Liver (tissue), 9 donors: ENCODE data around the gene MDH1B. TPM values are rescaled to one million over a fixed set of nuclear protein-coding genes. Genes with fewer than 3 reads are reported as not detected.

Experiments used
- DNase-seq: peaks from one replicate; pipeline ENCODE4 v3.0.0-alpha.2; 2017; ENCODE audit warnings: low spot score
- H3K27ac ChIP-seq, 2 donors: one replicate each; pipeline ENCODE4 v1.7.0; 2013; ENCODE audit warnings: inconsistent platforms in 2 of 2, low read length in 2 of 2, control low read depth in 1 of 2, low read depth in 1 of 2, mild to moderate bottlenecking in 1 of 2
- H3K27me3 ChIP-seq, 4 donors: one replicate each; pipeline versions ENCODE4 v1.6.1 to v1.7.0; 2013; ENCODE audit warnings: low read length in 3 of 4, inconsistent platforms in 1 of 4, mild to moderate bottlenecking in 1 of 4, moderate library complexity in 1 of 4; ENCODE audit not compliant: control insufficient read depth in 4 of 4, insufficient read depth in 4 of 4
- H3K36me3 ChIP-seq, 4 donors: one replicate each; pipeline versions ENCODE4 v1.6.1 to v1.7.0; 2013; ENCODE audit warnings: low read length in 3 of 4, mild to moderate bottlenecking in 3 of 4, low read depth in 1 of 4, moderate library complexity in 1 of 4; ENCODE audit not compliant: control insufficient read depth in 4 of 4, insufficient read depth in 3 of 4
- H3K4me1 ChIP-seq, 4 donors: one replicate each; pipeline versions ENCODE4 v1.6.1 to v1.7.0; 2013; ENCODE audit warnings: low read length in 3 of 4, mild to moderate bottlenecking in 3 of 4, moderate library complexity in 1 of 4; ENCODE audit not compliant: control insufficient read depth in 4 of 4, insufficient read depth in 4 of 4
- H3K4me3 ChIP-seq, 3 donors: one replicate each; pipeline versions ENCODE4 v1.6.1 to v1.7.0; 2013; ENCODE audit warnings: low read length in 3 of 3, control low read depth in 1 of 3, low read depth in 1 of 3, mild to moderate bottlenecking in 1 of 3
- H3K9ac ChIP-seq, 2 donors: one replicate each; pipeline ENCODE4 v1.7.0; 2013; ENCODE audit warnings: low read length in 2 of 2, mild to moderate bottlenecking in 2 of 2, moderate library complexity in 2 of 2, control low read depth in 1 of 2, low read depth in 1 of 2
- H3K9me3 ChIP-seq, 4 donors: one replicate each; pipeline versions ENCODE4 v1.6.1 to v1.7.0; 2013; ENCODE audit warnings: low read length in 3 of 4; ENCODE audit not compliant: control insufficient read depth in 4 of 4
- ATF3 ChIP-seq: IDR thresholded peaks from 2 replicates; pipeline ENCODE4 v1.6.1; 2016; ENCODE audit warnings: antibody characterized with exemption
- CTCF ChIP-seq: fragments of 150-350 bp; IDR thresholded peaks from 2 replicates; pipeline ENCODE4 v1.5.1; 2017; ENCODE audit warnings: improper control_type of control experiment, low read depth, low read length; ENCODE audit not compliant: missing input control
- FOXA2 ChIP-seq: IDR thresholded peaks from 2 replicates; pipeline ENCODE4 v1.6.1; 2016; ENCODE audit warnings: antibody characterized with exemption
- GABPA ChIP-seq, 2 donors: IDR thresholded peaks in 1 of 2; conservative IDR thresholded peaks in 1 of 2; 2 replicates each; pipeline ENCODE4 v1.6.1; 2016; ENCODE audit warnings: antibody characterized with exemption in 2 of 2, mild to moderate bottlenecking in 1 of 2, moderate library complexity in 1 of 2
- HNF4A ChIP-seq, 2 donors: conservative IDR thresholded peaks; 2 replicates each; pipeline ENCODE4 v1.6.1; 2016; ENCODE audit warnings: antibody characterized with exemption in 2 of 2, mild to moderate bottlenecking in 2 of 2
- HNF4G ChIP-seq: IDR thresholded peaks from 2 replicates; pipeline ENCODE4 v1.6.1; 2016; ENCODE audit warnings: antibody characterized with exemption
- JUND ChIP-seq, 2 donors: IDR thresholded peaks; 2 replicates each; pipeline ENCODE4 v1.6.1; 2016; ENCODE audit warnings: antibody characterized with exemption in 2 of 2
- NR2F2 ChIP-seq: IDR thresholded peaks from 2 replicates; pipeline ENCODE4 v1.6.1; 2016; ENCODE audit warnings: antibody characterized with exemption
- RAD21 ChIP-seq, 2 donors: IDR thresholded peaks; 2 replicates each; pipeline ENCODE4 v1.6.1; 2016; ENCODE audit warnings: antibody characterized with exemption in 2 of 2, mild to moderate bottlenecking in 2 of 2
- REST ChIP-seq: IDR thresholded peaks from 2 replicates; pipeline ENCODE4 v1.6.1; 2016; ENCODE audit warnings: antibody characterized with exemption, mild to moderate bottlenecking
- RXRA ChIP-seq, 2 donors: IDR thresholded peaks; 2 replicates each; pipeline ENCODE4 v1.6.1; 2017 to 2018; ENCODE audit warnings: antibody characterized with exemption in 2 of 2, mild to moderate bottlenecking in 1 of 2
- SP1 ChIP-seq: IDR thresholded peaks from 2 replicates; pipeline ENCODE4 v1.6.1; 2018; ENCODE audit warnings: antibody characterized with exemption, mild to moderate bottlenecking
- TAF1 ChIP-seq: conservative IDR thresholded peaks from 2 replicates; pipeline ENCODE4 v1.6.1; 2016; ENCODE audit warnings: antibody characterized with exemption, mild to moderate bottlenecking
- YY1 ChIP-seq: IDR thresholded peaks from 2 replicates; pipeline ENCODE4 v1.6.1; 2016; ENCODE audit warnings: antibody characterized with exemption, mild to moderate bottlenecking
- ZBTB33 ChIP-seq: IDR thresholded peaks from 2 replicates; pipeline ENCODE4 v1.6.1; 2016; ENCODE audit warnings: antibody characterized with exemption
- WGBS: extraction: QIAGEN DNeasy Blood & Tissue Kit; methylation state at CpG from one replicate; pipeline ENCODE4 v1.1.7; 2013; 5-methylcytosine and 5-hydroxymethylcytosine counted together
- polyA plus RNA-seq, 2 donors: library from polyadenylated mRNA; stranded (reverse) in 1 of 2; unstranded in 1 of 2; fragments of 200-250 nt in 1 of 2; fragments of >200 nt in 1 of 2; fragmentation: Nextera tagmentation in 1 of 2; extraction: Ambion mirVana in 1 of 2; gene quantifications; one replicate each; pipeline versions ENCODE4 v1.2.1 to v1.2.3, GENCODE V29; 2013 to 2015
- total RNA-seq, 2 donors: library from RNA; depleted of rRNA; stranded (reverse); fragments of >200 nt; gene quantifications; one replicate each; pipeline ENCODE4 v1.2.3, GENCODE V29; 2014
- donor health status: healthy.
- donor health status: healthy.
- donor health status: healthy.
- donor health status: healthy.
- donor health status: healthy.

The MDH1B gene
- total and polyA plus RNA-seq, 4 donors, result 0.09 to 0.33 (median 0.18) TPM; not detected in 1

GRCh38 chr2:206798000-206798399, 32.9 kb upstream of the MDH1B start:
- Histone ChIP-seq H3K4me3 (no peak overlapping the region), H3K27ac (no peak overlapping the region), H3K27me3 (no peaks in the 10 kb centered on the region), H3K4me1 (peaks cover 0 to 2% (median under 1%) of the 10 kb centered on the region in 4 donors), H3K9me3 (no peaks in the 10 kb centered on the region), H3K9ac (no peak overlapping the region), H3K36me3 (peaks cover 3 to 10% (median 7%) of the 10 kb centered on the region in 4 donors)
- TF ChIP-seq HNF4G (no peak), SP1 (no peak), ZBTB33 (no peak), HNF4A (conservative IDR thresholded peaks at IDR 0.05) (no peak), TAF1 (no peak), RAD21 (IDR thresholded peaks at IDR 0.05) (no peak), YY1 (no peak), FOXA2 (no peak), REST (no peak), JUND (IDR thresholded peaks at IDR 0.05) (no peak), GABPA (IDR thresholded peaks at IDR 0.05 in 1 of 2, conservative IDR thresholded peaks at IDR 0.05 in 1 of 2) (no peak), RXRA (IDR thresholded peaks at IDR 0.05) (no peak), NR2F2 (no peak), ATF3 (no peak)
- DNase-seq, result no peak
- 88% methylated on average over 5 of the region's 5 CpGs for WGBS

- Histone ChIP-seq H3K4me1 (peaks cover 0 to 2% (median under 1%) of the 10 kb centered on the region in 4 donors), H3K27me3 (no peaks in the 10 kb centered on the region), H3K9me3 (no peaks in the 10 kb centered on the region), H3K9ac (no peak overlapping the region), H3K4me3 (no peak overlapping the region), H3K27ac (no peak overlapping the region), H3K36me3 (peaks cover 5 to 10% (median 8%) of the 10 kb centered on the region in 4 donors)
- 70% methylated on average over 4 of the region's 4 CpGs for WGBS
- no peak for DNase-seq
- TF ChIP-seq JUND (IDR thresholded peaks at IDR 0.05) (no peak), TAF1 (no peak), YY1 (no peak)
These were observed 32.2 kb upstream of the MDH1B start for GRCh38 chr2:206797376-206797775.

GRCh38 chr2:206792645-206793044, 27.5 kb upstream of the MDH1B start:
- no peak overlapping the region for H3K9ac ChIP-seq
- no peak overlapping the region for H3K27ac ChIP-seq
- H3K4me1 ChIP-seq, result no peaks in the 10 kb centered on the region
- peaks cover 5 to 52% (median 46%) of the 10 kb centered on the region in 4 donors for H3K36me3 ChIP-seq
- 94% methylated on average over 5 of the region's 5 CpGs for WGBS
- no peak overlapping the region for H3K4me3 ChIP-seq
- TF ChIP-seq CTCF (no peak), REST (no peak), SP1 (no peak), RXRA (IDR thresholded peaks at IDR 0.05) (no peak)
- DNase-seq, result no peak
- no peaks in the 10 kb centered on the region for H3K27me3 ChIP-seq
- no peaks in the 10 kb centered on the region for H3K9me3 ChIP-seq
